Measurements from ENCODE around the gene LMAN2. TPM values are rescaled to one million over a fixed set of nuclear protein-coding genes. Genes with fewer than 3 reads are reported as not detected.
"Not testable (repeated sequence)": the region's sequence is repeated elsewhere in the genome, so short reads cannot be mapped to it uniquely, and the experiment has no call there.

LMAN2 gene
- total RNA-seq, 6 donors from 2014 or later = 134 to 263 (median 177) TPM

GRCh38 chr5:177347699-177348098 lies 3.8 kb downstream of the LMAN2 start:
- TF ChIP-seq EP300 (IDR thresholded peaks at IDR 0.05) (no peak), POLR2A (IDR thresholded peaks at IDR 0.05) (no peak), CTCF (IDR thresholded peaks at IDR 0.05) (no peak), POLR2AphosphoS5 (IDR thresholded peaks at IDR 0.05) (no peak)
- H3K36me3 ChIP-seq = peaks cover 0 to 34% (median 6%) of the 10 kb centered on the region in 4 donors

GRCh38 chr5:177346820-177347219 lies 4.6 kb downstream of the LMAN2 start:
- Histone ChIP-seq H3K4me3 (no peak overlapping the region), H3K36me3 (peaks cover 4 to 41% (median 9%) of the 10 kb centered on the region in 4 donors), H3K27me3 (no peaks in the 10 kb centered on the region), H3K4me1 (peaks cover 22 to 40% (median 31%) of the 10 kb centered on the region in 4 donors), H3K27ac (no peak overlapping the region), H3K9me3 (no peaks in the 10 kb centered on the region)
- no peak for DNase-seq
- no peak for ATAC-seq (ENCODE audit: low FRiP score in 2 of 2)
- 65 to 78% methylated on average over 4 of the region's 4 CpGs for WGBS, 2 donors
- TF ChIP-seq POLR2AphosphoS5 (IDR thresholded peaks at IDR 0.05) (no peak), POLR2A (IDR thresholded peaks at IDR 0.05) (no peak), CTCF (IDR thresholded peaks at IDR 0.05) (no peak), EP300 (IDR thresholded peaks at IDR 0.05) (no peak)

More at GRCh38 chr5:177347699-177348098, 3.8 kb downstream of the LMAN2 start:
- H3K4me3 ChIP-seq = no peak overlapping the region
- H3K9me3 ChIP-seq = no peaks in the 10 kb centered on the region
- no peak for DNase-seq
- no peak for ATAC-seq (ENCODE audit: low FRiP score in 2 of 2)
- WGBS, 2 donors = 79 to 92% methylated on average over 4 of the region's 4 CpGs
- H3K4me1 ChIP-seq = peaks cover 30 to 46% (median 36%) of the 10 kb centered on the region in 4 donors
- H3K27ac ChIP-seq = no peak overlapping the region
- H3K27me3 ChIP-seq = no peaks in the 10 kb centered on the region

- DNase-seq = no peak
These were observed 6.6 kb downstream of the LMAN2 start for GRCh38 chr5:177344891-177345290.

GRCh38 chr5:177343777-177344176 lies 7.7 kb downstream of the LMAN2 start:
- Histone ChIP-seq H3K4me3 (no peak overlapping the region), H3K4me1 (peaks cover 5 to 26% (median 15%) of the 10 kb centered on the region in 4 donors), H3K9me3 (no peaks in the 10 kb centered on the region), H3K27me3 (no peaks in the 10 kb centered on the region), H3K27ac (no peak overlapping the region), H3K36me3 (peaks cover 4 to 45% (median 13%) of the 10 kb centered on the region in 4 donors)
- DNase-seq (no peak), ATAC-seq (ENCODE audit: low FRiP score in 2 of 2) (no peak)
- TF ChIP-seq POLR2A (IDR thresholded peaks at IDR 0.05) = no peak
- TF ChIP-seq EP300 (IDR thresholded peaks at IDR 0.05) = no peak
- no peak for TF ChIP-seq POLR2AphosphoS5 (IDR thresholded peaks at IDR 0.05)
- TF ChIP-seq CTCF (IDR thresholded peaks at IDR 0.05) = no peak
- 96 to 98% methylated on average over 6 of the region's 6 CpGs for whole genome bisulfite sequencing, 2 donors

More at GRCh38 chr5:177344891-177345290, 6.6 kb downstream of the LMAN2 start:
- Histone ChIP-seq H3K27ac (no peak overlapping the region), H3K9me3 (no peaks in the 10 kb centered on the region), H3K36me3 (peaks cover 4 to 53% (median 9%) of the 10 kb centered on the region in 4 donors), H3K4me3 (no peak overlapping the region), H3K4me1 (peaks cover 11 to 26% (median 23%) of the 10 kb centered on the region in 4 donors), H3K27me3 (no peaks in the 10 kb centered on the region)
- TF ChIP-seq POLR2AphosphoS5 (IDR thresholded peaks at IDR 0.05) (no peak), CTCF (IDR thresholded peaks at IDR 0.05) (no peak), EP300 (IDR thresholded peaks at IDR 0.05) (no peak), POLR2A (IDR thresholded peaks at IDR 0.05) (no peak)
- ATAC-seq (ENCODE audit: low FRiP score in 2 of 2) = no peak
- 95 to 97% methylated on average over 6 of the region's 6 CpGs for WGBS, 2 donors

GRCh38 chr5:177343000-177343399 lies 8.5 kb downstream of the LMAN2 start:
- not testable (repeated sequence) for H3K9me3 ChIP-seq; DNase-seq; H3K27me3 ChIP-seq; ATAC-seq (ENCODE audit: low FRiP score in 2 of 2); H3K4me3 ChIP-seq; H3K27ac ChIP-seq
- WGBS, 2 donors = 95 to 97% methylated on average over 14 of the region's 14 CpGs
- H3K36me3 ChIP-seq = peaks cover 7 to 49% (median 21%) of the 10 kb centered on the region in 4 donors
- H3K4me1 ChIP-seq = peaks cover 5 to 23% (median 11%) of the 10 kb centered on the region in 4 donors
